GM12873 (cell line): ENCODE measurements around the gene SYT3.

Experiments
- TF ChIP-seq, protein P1 (sequence below): IDR thresholded peaks from 2 replicates; pipeline ENCODE4 v1.5.1; 2012; ENCODE audit warnings: low read depth, mild to moderate bottlenecking, moderate library complexity, low read length, control low read depth; ENCODE audit not compliant: insufficient read depth; ENCODE audit errors: missing control alignments

SYT3 gene

DNA sequence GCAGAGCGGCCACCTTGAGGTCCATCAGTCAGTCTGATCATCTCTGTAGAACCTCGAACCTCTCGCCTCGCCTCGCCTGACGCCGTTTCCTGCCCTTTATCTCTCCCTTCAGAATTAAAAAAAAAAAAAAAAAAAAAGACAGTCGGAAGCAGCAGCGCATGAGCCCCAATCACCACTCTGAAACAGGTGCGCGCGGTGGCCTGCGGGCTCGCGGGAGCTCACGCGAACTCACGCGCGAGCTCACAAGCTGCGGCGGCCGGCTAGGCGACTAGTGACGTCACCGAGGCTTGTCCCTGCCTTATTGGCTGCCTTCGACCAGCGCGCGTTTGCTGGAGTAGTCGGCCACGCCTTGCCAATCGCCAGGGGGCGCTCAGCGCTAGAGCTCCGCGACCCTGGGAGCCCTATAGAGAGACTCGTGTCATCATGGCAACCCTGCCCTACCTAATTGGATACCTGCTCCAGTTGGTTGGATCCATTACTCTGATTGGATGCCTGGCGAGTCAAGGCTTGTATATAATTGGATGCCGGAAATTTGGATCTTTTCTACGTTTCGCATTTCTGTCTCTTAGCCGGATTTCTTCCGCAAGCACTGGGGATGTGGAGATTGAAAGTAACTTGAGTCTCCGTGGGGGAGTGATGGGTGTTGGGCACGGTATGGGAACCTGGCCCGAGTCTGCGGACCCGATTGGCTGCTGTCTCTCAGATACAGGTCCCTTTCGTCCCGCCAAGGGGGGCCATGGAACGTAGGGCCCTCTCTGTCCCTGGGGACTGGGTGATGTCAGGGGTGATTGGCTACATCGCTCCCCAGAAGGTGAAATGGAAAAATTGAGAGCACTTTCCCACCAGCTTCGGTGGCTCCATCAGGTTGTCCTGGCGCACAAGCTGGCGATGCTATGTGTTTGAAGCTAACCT, 31.6 kb downstream of the SYT3 start:
- TF ChIP-seq, protein P1, sequence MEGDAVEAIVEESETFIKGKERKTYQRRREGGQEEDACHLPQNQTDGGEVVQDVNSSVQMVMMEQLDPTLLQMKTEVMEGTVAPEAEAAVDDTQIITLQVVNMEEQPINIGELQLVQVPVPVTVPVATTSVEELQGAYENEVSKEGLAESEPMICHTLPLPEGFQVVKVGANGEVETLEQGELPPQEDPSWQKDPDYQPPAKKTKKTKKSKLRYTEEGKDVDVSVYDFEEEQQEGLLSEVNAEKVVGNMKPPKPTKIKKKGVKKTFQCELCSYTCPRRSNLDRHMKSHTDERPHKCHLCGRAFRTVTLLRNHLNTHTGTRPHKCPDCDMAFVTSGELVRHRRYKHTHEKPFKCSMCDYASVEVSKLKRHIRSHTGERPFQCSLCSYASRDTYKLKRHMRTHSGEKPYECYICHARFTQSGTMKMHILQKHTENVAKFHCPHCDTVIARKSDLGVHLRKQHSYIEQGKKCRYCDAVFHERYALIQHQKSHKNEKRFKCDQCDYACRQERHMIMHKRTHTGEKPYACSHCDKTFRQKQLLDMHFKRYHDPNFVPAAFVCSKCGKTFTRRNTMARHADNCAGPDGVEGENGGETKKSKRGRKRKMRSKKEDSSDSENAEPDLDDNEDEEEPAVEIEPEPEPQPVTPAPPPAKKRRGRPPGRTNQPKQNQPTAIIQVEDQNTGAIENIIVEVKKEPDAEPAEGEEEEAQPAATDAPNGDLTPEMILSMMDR = peak; percentile 64

DNA sequence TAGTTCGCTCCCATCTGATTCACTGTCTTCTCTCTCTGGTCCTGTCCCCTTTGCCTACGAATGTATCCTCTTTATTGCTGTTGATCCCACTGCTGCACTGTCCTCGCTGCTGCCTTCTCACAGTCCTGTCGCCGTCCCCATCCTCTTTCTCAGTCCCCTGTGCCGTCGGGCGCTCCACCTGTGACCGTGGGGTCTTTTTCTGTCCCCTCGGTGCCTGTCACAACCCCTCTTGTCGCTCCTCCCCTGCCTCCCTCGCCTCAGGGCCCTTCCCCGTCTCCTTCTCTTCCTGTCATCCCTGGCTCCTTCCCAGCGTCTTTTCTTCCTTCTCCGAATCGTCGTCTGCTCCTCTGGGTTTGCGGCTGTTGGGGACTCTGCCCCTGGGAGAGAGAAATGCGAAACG, 32.3 kb downstream of the SYT3 start:
- TF ChIP-seq, protein P1 = no peak

DNA sequence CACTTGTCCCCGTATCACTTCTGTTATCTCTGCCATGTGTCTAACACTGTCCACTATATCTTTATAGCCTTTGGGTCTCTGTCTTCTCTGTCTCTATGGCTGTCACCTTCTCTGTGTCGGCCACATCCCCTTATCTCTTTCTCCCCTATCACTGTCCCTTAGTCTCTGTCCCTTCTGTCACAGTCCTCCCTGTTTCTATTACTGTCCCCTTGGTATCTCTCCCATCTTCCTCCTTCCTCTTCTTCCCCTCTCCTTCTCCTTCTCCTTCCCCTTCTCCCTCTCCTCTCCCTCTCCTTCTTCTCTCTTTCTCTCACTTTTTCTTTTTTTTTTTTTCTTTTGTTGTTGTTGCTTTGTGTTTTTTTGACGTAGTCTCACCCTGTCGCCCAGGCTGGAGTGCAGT, 36.7 kb downstream of the SYT3 start:
- TF ChIP-seq, protein P1 = no peak

DNA sequence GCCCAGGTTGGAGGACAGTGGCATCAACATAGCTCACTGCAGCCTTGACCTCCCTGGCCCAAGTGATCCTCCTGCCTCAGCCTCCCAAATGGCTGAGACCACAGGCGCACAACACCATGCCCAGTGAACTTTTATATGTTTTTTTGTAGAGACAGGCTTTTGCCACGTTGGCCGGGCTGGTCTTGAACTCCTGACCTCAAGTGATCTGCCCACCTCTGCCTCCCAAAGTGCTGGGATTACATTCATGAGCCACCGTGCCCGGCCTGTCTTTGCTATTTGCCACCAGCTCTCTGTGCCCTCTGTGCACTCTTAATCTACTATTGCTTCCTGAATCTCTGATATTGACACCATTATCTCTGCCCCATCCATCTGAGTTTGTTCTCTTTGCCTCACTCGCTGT, 37.2 kb downstream of the SYT3 start:
- TF ChIP-seq, protein P1 = no peak

DNA sequence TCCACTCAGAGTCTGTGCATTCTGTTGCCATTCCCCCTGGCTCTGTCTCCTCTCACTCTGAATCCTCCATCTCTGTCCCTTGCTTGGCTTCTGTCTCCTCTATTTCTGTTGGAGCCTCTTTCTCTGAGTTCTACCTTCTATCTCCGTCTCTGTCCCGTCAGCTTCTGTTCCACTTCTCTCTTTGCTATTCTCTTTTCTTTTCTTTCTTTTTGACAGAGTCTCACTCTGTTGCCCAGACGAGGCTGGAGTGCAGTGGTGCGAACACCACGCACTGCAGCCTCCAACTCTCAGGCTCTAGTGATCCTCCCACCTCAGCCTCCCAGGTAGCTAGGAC, 37.6 kb downstream of the SYT3 start:
- TF ChIP-seq, protein P1 = no peak

DNA sequence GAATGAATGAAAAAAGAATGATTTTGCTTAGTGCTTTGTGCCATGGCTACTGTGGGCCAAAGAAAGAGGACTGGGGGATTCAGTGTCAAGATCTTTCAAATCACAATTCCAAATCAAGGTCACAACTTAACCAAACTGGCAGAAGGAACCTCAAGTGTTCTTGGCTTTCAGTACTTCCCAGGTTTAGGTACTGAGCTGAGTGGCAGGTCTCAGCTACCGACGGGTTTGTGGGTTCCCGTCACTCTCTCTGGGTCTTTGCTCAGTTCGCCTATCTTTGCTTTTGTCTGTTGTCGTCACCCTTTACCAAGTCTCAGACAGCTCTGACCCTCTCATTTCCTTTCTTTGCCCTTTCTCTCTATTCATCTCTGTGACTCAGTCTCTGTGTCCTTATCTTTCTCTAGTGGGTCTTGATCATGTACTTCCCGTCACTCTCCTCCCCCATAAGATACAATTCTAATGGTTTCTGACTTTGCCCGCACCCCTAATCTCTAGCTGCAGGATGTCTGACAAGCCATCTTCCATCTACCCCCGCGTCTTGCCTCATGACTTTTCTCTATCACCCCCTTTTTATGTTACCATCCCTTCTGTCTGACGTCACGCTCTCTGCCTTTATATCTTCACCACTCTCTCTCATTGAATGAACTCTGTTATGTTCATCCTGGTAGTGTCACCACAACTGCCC, 38.1 kb downstream of the SYT3 start:
- TF ChIP-seq, protein P1 = no peak

DNA sequence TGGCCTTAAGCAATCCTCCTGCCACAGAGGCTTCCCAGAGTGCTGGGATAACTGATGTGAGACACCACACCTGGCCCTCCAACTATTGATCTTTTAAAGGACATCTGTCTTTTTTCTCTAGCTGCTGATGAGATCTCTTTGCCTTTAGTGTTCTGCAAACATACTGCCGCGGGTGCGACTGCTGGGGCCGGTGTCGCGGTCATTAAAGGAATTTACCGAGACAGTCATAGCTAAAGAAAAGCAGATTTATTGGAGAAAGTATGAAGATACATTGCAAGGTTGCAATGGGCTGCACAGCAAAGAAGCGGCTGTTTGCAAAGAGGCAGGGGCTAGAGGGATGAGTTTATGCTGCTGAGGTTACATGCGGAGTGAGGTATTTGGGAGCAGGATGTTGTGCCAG, 40.3 kb downstream of the SYT3 start:
- TF ChIP-seq, protein P1 = no peak
